ENCODE data around the gene ROCK2. TPM values are rescaled to one million over a fixed set of nuclear protein-coding genes. Genes with fewer than 3 reads are reported as not detected.

ROCK2 gene
- polyA plus RNA-seq, 2 of the 4 experiments (the other 2 are of a cell fraction): 34.0 to 38.7 TPM

- TF ChIP-seq, protein P1, sequence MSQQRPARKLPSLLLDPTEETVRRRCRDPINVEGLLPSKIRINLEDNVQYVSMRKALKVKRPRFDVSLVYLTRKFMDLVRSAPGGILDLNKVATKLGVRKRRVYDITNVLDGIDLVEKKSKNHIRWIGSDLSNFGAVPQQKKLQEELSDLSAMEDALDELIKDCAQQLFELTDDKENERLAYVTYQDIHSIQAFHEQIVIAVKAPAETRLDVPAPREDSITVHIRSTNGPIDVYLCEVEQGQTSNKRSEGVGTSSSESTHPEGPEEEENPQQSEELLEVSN (IDR thresholded peaks at IDR 0.05; ENCODE audit: borderline replicate concordance, low read depth): no peak
- TF ChIP-seq ZC3H11A (IDR thresholded peaks at IDR 0.05): no peak
- no peak for TF ChIP-seq EP300 (IDR thresholded peaks at IDR 0.05)
- peak; percentile 42; the same call in 1 of the 2 replicates for TF ChIP-seq FOSL2 (IDR thresholded peaks at IDR 0.05)
- peak; percentile 80 for TF ChIP-seq FOSL2 (CRISPR knock-in tag; IDR thresholded peaks at IDR 0.05)
- TF ChIP-seq RNF2 (IDR thresholded peaks at IDR 0.05; ENCODE audit: borderline replicate concordance, low read depth): no peak
- peak; percentile 74 to 94 for TF ChIP-seq CEBPB (IDR thresholded peaks at IDR 0.05)
- no peak for TF ChIP-seq NR3C1 (IDR thresholded peaks at IDR 0.05)
- no peak for TF ChIP-seq FOXS1 (CRISPR knock-in tag; IDR thresholded peaks at IDR 0.05)
- no peak for TF ChIP-seq ZNF302 (CRISPR knock-in tag; IDR thresholded peaks at IDR 0.05)
- no peak for TF ChIP-seq HOXB5 (CRISPR knock-in tag; IDR thresholded peaks at IDR 0.05)
- TF ChIP-seq SREBF2 (IDR thresholded peaks at IDR 0.05): no peak
- no peak for TF ChIP-seq PHF8 (IDR thresholded peaks at IDR 0.05; ENCODE audit: borderline replicate concordance, low read depth)
- TF ChIP-seq POLR2A (IDR thresholded peaks at IDR 0.05; ENCODE audit: low read length): no peak
- 0 out of 2 replicates have a peak, but pooled peaks have one; percentile 30 for TF ChIP-seq FOSB (CRISPR knock-in tag; IDR thresholded peaks at IDR 0.05)
- TF ChIP-seq CHD2 (IDR thresholded peaks at IDR 0.05; ENCODE audit: low read length, partially characterized antibody): no peak
- no peak for TF ChIP-seq KDM1A (IDR thresholded peaks at IDR 0.05; ENCODE audit: low read depth)
- TF ChIP-seq CBX8 (IDR thresholded peaks at IDR 0.05): no peak
- TF ChIP-seq JUNB (IDR thresholded peaks at IDR 0.05): 0 out of 2 replicates have a peak, but pooled peaks have one; percentile 29
- peak; percentile 13 to 33; a peak in 2 of 5 replicates for TF ChIP-seq JUN (IDR thresholded peaks at IDR 0.05)
- peak; percentile 5 for TF ChIP-seq MAFK (IDR thresholded peaks at IDR 0.05; ENCODE audit: partially characterized antibody)
Observed at GRCh38 chr2:11342551-11343367, 1.7 kb downstream of the ROCK2 start (continued).

DNA sequence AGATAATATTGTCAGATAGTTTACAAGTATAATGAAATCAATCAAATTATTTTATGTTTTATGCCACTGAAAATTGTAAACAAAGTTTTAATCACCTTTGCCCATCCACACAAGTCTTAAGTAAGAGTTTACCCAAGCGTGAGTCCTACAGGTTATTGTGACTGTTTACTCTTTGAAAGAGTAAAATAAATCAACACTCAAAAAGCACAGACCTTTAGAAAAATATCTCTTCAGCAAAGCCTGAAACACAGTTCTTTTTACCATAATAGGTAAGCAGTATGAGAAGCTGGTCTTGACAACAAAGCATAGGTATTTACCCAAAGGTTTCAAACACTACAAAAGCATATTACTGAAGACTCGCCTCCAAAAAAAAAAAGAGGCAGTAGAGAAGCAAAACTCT, 3.7 kb downstream of the ROCK2 start:
- CTCF ChIA-PET: no interaction called here
- ATAC-seq (no peak), DNase-seq (ENCODE audit: low read depth in 1 of 2, low spot score in 1 of 2) (no peak), FAIRE-seq (no peak)
- 40% methylated on average over 2 of the region's 2 CpGs for WGBS (ENCODE audit: missing lambda C conversion rate)
- peaks cover 42% of the 10 kb centered on the region for H3K4me1 ChIP-seq
- POLR2A ChIA-PET: no interaction called here
- H3K27ac ChIP-seq: peak overlapping the region; percentile 2 to 26; a peak in 2 of 6 replicates
- peak overlapping the region; percentile 95 for H3K4me2 ChIP-seq
- peak overlapping the region; percentile 92; the same call in 2 of the 3 replicates for H3K4me3 ChIP-seq
- no peak for TF ChIP-seq EP300 (IDR thresholded peaks at IDR 0.05)
- TF ChIP-seq TFCP2L1 (CRISPR knock-in tag; IDR thresholded peaks at IDR 0.05): no peak
- TF ChIP-seq MAFK (IDR thresholded peaks at IDR 0.05; ENCODE audit: partially characterized antibody): no peak
- TF ChIP-seq ZFP36 (IDR thresholded peaks at IDR 0.05; ENCODE audit: borderline replicate concordance, partially characterized antibody): no peak
- no peak for TF ChIP-seq RAD21 (conservative IDR thresholded peaks at IDR 0.05 in 1 of 2, IDR thresholded peaks at IDR 0.05 in 1 of 2)
- TF ChIP-seq KDM1A (IDR thresholded peaks at IDR 0.05; ENCODE audit: low read depth): no peak
- TF ChIP-seq PHF8 (IDR thresholded peaks at IDR 0.05; ENCODE audit: borderline replicate concordance, low read depth): no peak
- TF ChIP-seq, protein P2, sequence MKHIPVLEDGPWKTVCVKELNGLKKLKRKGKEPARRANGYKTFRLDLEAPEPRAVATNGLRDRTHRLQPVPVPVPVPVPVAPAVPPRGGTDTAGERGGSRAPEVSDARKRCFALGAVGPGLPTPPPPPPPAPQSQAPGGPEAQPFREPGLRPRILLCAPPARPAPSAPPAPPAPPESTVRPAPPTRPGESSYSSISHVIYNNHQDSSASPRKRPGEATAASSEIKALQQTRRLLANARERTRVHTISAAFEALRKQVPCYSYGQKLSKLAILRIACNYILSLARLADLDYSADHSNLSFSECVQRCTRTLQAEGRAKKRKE (CRISPR knock-in tag; IDR thresholded peaks at IDR 0.05; ENCODE audit: low read depth): no peak
- no peak for TF ChIP-seq CEBPB (IDR thresholded peaks at IDR 0.05)
- no peak for TF ChIP-seq KDM5A (IDR thresholded peaks at IDR 0.05)
- TF ChIP-seq FOSB (CRISPR knock-in tag; IDR thresholded peaks at IDR 0.05): no peak
- TF ChIP-seq RARB (CRISPR knock-in tag; IDR thresholded peaks at IDR 0.05): no peak
- no peak for TF ChIP-seq ESRRA (IDR thresholded peaks at IDR 0.05; ENCODE audit: borderline replicate concordance, low read length)
- no peaks in the 10 kb centered on the region for H3K9me3 ChIP-seq
